Osteocyte (in vitro differentiated cells): ENCODE measurements around the gene HOXD11. TPM values are rescaled to one million over a fixed set of nuclear protein-coding genes. Genes with fewer than 3 reads are reported as not detected.

Experiments used
- DNase-seq: peaks from one replicate; pipeline ENCODE4 v3.0.0; 2021; ENCODE audit warnings: mixed read lengths; ENCODE audit not compliant: unreplicated experiment; ENCODE audit errors: extremely low spot score
- H3K27ac Mint-ChIP-seq: one replicate; pipeline ENCODE4 v1.8.0; 2021; ENCODE audit warnings: mild to moderate bottlenecking, mixed read lengths; ENCODE audit not compliant: unreplicated experiment
- H3K27me3 Mint-ChIP-seq: one replicate; pipeline ENCODE4 v1.8.0; 2021; ENCODE audit warnings: mixed read lengths; ENCODE audit not compliant: unreplicated experiment
- H3K36me3 Mint-ChIP-seq: one replicate; pipeline ENCODE4 v1.8.0; 2021; ENCODE audit warnings: mixed read lengths; ENCODE audit not compliant: unreplicated experiment
- H3K4me1 Mint-ChIP-seq: one replicate; pipeline ENCODE4 v1.8.0; 2021; ENCODE audit warnings: mixed read lengths; ENCODE audit not compliant: unreplicated experiment
- H3K4me3 Mint-ChIP-seq: one replicate; pipeline ENCODE4 v1.8.0; 2021; ENCODE audit warnings: mild to moderate bottlenecking, moderate library complexity, mixed read lengths; ENCODE audit not compliant: unreplicated experiment
- H3K9me3 Mint-ChIP-seq: one replicate; pipeline ENCODE4 v1.8.0; 2021; ENCODE audit warnings: mixed read lengths; ENCODE audit not compliant: unreplicated experiment
- CTCF ChIP-seq: fragments of 200-600 bp; sonication (generic); IDR thresholded peaks from 2 replicates; pipeline ENCODE4 v1.5.0; 2021; ENCODE audit warnings: antibody characterized with exemption, mild to moderate bottlenecking, moderate library complexity
- total RNA-seq: library from RNA; stranded (reverse); gene quantifications from 2 replicates; pipeline ENCODE4 v1.2.1, GENCODE V29; 2021

Gene HOXD11
- total RNA-seq, 1 donor from 2014 or later, result not detected

- TF ChIP-seq CTCF, result no peak
- Mint-ChIP-seq H3K36me3 (peaks cover 2% of the 10 kb centered on the region), H3K4me3 (no peak overlapping the region), H3K4me1 (peaks cover 29% of the 10 kb centered on the region), H3K27ac (no peak overlapping the region), H3K27me3 (peaks cover 82% of the 10 kb centered on the region), H3K9me3 (no peaks in the 10 kb centered on the region)
- no peak for DNase-seq
Observed at GRCh38 chr2:176127774-176128072, 20.6 kb downstream of the HOXD11 start.

DNA sequence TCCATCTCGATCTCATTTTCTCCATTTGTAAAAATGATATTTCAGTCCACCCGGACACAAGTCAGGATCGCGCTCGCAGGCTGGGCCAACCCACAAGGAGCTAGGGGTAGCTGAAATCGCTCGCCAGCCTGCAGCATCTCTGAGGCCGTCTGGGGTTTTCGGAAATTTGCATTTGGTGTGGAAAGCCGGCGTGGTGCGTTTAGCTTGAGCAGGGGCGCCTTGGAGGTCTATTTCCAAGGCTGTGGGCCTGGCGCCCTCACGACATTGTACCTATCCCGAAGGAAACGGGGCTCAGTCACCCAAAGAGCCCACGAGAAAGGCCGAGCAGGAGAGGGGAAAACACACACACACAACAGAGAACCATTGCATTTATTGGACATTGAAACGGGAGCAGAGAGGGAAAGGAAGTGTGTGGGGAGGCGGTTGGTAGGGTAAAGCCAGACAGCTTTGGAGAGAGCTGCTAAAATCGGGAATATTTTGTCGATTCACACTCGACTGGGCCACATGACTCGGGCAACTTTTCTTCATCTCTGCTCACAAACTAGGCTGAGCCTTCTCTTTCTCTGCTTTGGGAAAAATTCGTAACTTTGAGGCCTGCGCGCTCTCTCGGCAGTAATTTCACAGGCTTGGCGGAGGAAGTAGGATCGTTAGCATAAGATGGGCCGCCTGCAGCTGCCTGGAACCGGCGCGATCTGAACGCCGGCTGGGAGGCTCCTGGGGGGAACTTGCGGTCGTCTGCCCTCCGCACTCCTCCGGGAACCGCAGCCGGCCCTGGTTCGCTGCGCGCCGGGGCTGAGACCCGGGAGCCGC, 21.3 kb downstream of the HOXD11 start:
- no peak for TF ChIP-seq CTCF
- DNase-seq, result no peak
- no peaks in the 10 kb centered on the region for H3K9me3 Mint-ChIP-seq
- no peak overlapping the region for H3K4me3 Mint-ChIP-seq
- H3K27ac Mint-ChIP-seq, result no peak overlapping the region
- peaks cover 28% of the 10 kb centered on the region for H3K4me1 Mint-ChIP-seq
- peaks cover 2% of the 10 kb centered on the region for H3K36me3 Mint-ChIP-seq
- peaks cover 86% of the 10 kb centered on the region for H3K27me3 Mint-ChIP-seq

DNA sequence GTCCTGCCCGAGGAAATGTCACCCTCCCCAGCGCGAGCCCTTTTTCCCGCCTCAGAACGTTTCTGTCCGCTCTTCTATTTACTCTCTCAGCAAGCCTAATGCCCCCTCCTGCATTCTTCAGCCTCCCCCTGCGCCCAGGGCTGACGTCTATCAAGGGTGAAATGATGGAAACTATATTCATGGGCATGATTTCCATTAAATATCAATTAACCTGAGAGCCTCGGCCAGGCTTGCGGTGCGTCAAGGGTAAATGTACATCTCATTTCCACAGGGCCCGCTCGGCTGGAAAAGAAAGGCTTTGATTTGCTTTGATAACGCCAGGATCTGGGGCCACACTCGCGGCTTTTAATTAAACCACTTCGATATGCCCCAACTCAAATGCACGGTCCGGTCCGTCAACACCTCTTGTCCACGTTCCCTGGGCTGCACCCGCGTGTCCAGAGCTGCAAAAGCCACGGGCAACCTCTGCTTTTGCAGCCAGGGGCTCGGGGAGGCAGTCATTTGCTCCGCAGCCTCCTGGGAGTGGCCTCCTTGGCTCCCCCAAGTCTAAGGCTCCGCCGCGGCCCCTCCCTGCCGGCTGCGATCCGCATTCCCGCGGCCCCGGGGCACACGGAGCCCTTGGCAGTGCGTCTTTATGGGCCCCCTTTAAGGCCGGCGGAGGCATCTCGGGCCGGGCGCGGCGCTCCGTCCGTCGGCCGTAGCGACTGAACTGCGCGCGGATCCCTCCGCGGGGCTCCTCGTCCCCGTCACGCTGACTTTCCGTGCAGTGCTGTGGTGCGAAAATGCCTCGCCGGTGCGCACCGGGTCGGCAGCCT, 22.1 kb downstream of the HOXD11 start, which contains the start of gene HOXD8:
HOXD8 (plus strand) TSS at position 724 of the 815 bp plus-strand sequence. CDS start 662 bp downstream, outside the sequence.
- DNase-seq, result no peak
- peaks cover 24% of the 10 kb centered on the region for H3K4me1 Mint-ChIP-seq
- H3K4me3 Mint-ChIP-seq, result peak within 1 kb of the TSS; percentile 62
- TF ChIP-seq CTCF, result no peak
- peaks cover 2% of the 10 kb centered on the region for H3K36me3 Mint-ChIP-seq
- no peaks in the 10 kb centered on the region for H3K9me3 Mint-ChIP-seq
- no peak within 1 kb of the TSS for H3K27ac Mint-ChIP-seq
- H3K27me3 Mint-ChIP-seq, result peaks cover 86% of the 10 kb centered on the region

DNA sequence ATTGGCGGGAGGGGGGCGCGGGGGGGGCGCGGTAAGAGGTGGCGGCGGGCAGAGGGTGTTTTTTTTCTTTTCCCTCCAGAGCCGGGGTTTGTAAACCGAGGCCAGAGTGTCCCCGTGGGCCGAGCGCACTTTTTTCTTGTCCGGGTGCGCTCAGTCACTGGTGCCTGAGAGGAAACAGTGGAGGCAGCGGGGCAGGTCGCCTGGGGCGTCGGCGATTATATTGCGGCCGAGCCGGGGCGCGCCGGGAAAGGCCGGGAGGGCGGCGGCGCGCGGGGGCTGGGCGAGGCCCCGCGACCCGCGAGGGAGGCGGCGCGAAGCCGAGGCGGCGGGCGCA, 22.7 kb downstream of the HOXD11 start:
- TF ChIP-seq CTCF, result no peak
- H3K27me3 Mint-ChIP-seq, result peaks cover 86% of the 10 kb centered on the region
- no peaks in the 10 kb centered on the region for H3K9me3 Mint-ChIP-seq
- H3K27ac Mint-ChIP-seq, result no peak overlapping the region
- peaks cover 1% of the 10 kb centered on the region for H3K36me3 Mint-ChIP-seq
- peaks cover 24% of the 10 kb centered on the region for H3K4me1 Mint-ChIP-seq
- H3K4me3 Mint-ChIP-seq, result peak overlapping the region; percentile 29
- no peak for DNase-seq
